ENCODE data around the gene RAB29. TPM values are rescaled to one million over a fixed set of nuclear protein-coding genes. Genes with fewer than 3 reads are reported as not detected.

The RAB29 gene
- polyA plus RNA-seq, 1 of the 3 experiments (the other 2 are of a cell fraction) = 9.2 TPM

DNA sequence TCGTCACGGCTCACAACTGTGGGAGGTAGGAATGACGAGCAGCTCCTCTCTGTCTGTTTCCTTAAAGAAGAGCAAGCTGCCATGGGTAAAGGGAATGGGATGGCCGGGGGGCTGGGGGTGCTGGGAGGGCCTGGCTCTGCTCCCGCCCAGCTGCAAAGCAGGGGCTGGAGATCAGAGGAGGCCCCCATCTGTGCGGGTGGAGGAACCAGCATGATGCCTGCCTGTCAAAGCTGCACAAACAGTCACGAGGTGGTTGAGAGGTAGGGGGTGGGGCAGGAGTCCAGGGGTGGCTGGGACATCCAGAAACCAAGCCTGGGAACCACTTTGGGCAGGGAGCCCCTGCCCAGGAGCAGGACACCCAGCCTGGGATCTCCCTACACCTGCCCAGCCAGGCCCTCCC, 25.1 kb upstream of the RAB29 start:
- 98% methylated on average over 5 of the region's 7 CpGs for WGBS (ENCODE audit: low lambda C conversion rate)
- Histone ChIP-seq H3K9me3 (no peaks in the 10 kb centered on the region), H3F3A (replicated peaks; ENCODE audit: insufficient read depth) (no peaks in the 10 kb centered on the region), H4K20me1 (ENCODE audit: insufficient read depth) (no peaks in the 10 kb centered on the region), H3K36me3 (replicated peaks in 1 of 2; ENCODE audit: control insufficient read depth in 1 of 2, insufficient read depth in 2 of 2, low read length in 1 of 2) (peaks cover 0 to 33% of the 10 kb centered on the region in 2 experiments), H3K9ac (no peak overlapping the region), H3K27ac (ENCODE audit: low read depth in 2 of 2, low read length in 1 of 2) (no peak overlapping the region), H3K79me2 (ENCODE audit: insufficient read depth) (no peaks in the 10 kb centered on the region), H3K4me3 (ENCODE audit: low read depth in 2 of 2, low read length in 1 of 2) (no peak overlapping the region), H3K27me3 (ENCODE audit: insufficient read depth) (no peaks in the 10 kb centered on the region), H3K4me2 (no peak overlapping the region), H3K9me2 (no peaks in the 10 kb centered on the region), H2AFZ (ENCODE audit: low read depth) (no peak overlapping the region), H3K4me1 (ENCODE audit: control insufficient read depth in 1 of 2, insufficient read depth in 2 of 2, low read depth in 1 of 2, low read length in 1 of 2) (no peaks in the 10 kb centered on the region; a peak in 1 of 4 replicates)
- TF ChIP-seq, protein P1, sequence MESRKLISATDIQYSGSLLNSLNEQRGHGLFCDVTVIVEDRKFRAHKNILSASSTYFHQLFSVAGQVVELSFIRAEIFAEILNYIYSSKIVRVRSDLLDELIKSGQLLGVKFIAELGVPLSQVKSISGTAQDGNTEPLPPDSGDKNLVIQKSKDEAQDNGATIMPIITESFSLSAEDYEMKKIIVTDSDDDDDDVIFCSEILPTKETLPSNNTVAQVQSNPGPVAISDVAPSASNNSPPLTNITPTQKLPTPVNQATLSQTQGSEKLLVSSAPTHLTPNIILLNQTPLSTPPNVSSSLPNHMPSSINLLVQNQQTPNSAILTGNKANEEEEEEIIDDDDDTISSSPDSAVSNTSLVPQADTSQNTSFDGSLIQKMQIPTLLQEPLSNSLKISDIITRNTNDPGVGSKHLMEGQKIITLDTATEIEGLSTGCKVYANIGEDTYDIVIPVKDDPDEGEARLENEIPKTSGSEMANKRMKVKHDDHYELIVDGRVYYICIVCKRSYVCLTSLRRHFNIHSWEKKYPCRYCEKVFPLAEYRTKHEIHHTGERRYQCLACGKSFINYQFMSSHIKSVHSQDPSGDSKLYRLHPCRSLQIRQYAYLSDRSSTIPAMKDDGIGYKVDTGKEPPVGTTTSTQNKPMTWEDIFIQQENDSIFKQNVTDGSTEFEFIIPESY (IDR thresholded peaks at IDR 0.05; ENCODE audit: borderline replicate concordance, low read depth) = no peak
- no peak for TF ChIP-seq REST (IDR thresholded peaks at IDR 0.05; ENCODE audit: low read depth, low read length)
- TF ChIP-seq RCOR1 (IDR thresholded peaks at IDR 0.05; ENCODE audit: low read length) = no peak
- no peak for TF ChIP-seq GATA2 (CRISPR knock-in tag; IDR thresholded peaks at IDR 0.05)
- TF ChIP-seq NFIC (IDR thresholded peaks at IDR 0.05; ENCODE audit: borderline replicate concordance) = no peak
- no peak for TF ChIP-seq RAD21 (IDR thresholded peaks at IDR 0.05; ENCODE audit: low read length)
- TF ChIP-seq FOXJ3 (CRISPR knock-in tag; IDR thresholded peaks at IDR 0.05) = no peak
- TF ChIP-seq CTCF (IDR thresholded peaks at IDR 0.05) = no peak
- no peak for TF ChIP-seq SMC3 (IDR thresholded peaks at IDR 0.05; ENCODE audit: low read depth, low read length)
- TF ChIP-seq TEAD4 (IDR thresholded peaks at IDR 0.05; ENCODE audit: borderline replicate concordance, insufficient read depth) = no peak
- TF ChIP-seq JUND (IDR thresholded peaks at IDR 0.05) = no peak
- no peak for TF ChIP-seq POLR2AphosphoS5 (IDR thresholded peaks at IDR 0.05; ENCODE audit: low read depth, low read length)
- CTCF ChIA-PET = interaction anchor here (1.0 to 1.6 kb wide), 3 partner anchors 8 to 177 kb away, joined by 4 to 11 read pairs (median 4); no protein-coding TSS in a partner anchor
- DNase-seq = no peak
- POLR2A ChIA-PET = no interaction called here
